ENCODE results near the gene MARCHF10.
"Not testable (repeated sequence)": the region's sequence is repeated elsewhere in the genome, so short reads cannot be mapped to it uniquely, and the experiment has no call there.

MARCHF10 gene

GRCh38 chr17:62696726-62697490, 111.2 kb downstream of the MARCHF10 start:
- DNase-seq (ENCODE audit: low spot score): no peak
- in situ Hi-C loops (cut with MboI; ENCODE audit: low sequenced_read_pairs, unreplicated experiment): loop anchor here (25.0 kb wide), 1 partner anchor 715 kb away; no protein-coding TSS in a partner anchor
- TF ChIP-seq, protein P1, sequence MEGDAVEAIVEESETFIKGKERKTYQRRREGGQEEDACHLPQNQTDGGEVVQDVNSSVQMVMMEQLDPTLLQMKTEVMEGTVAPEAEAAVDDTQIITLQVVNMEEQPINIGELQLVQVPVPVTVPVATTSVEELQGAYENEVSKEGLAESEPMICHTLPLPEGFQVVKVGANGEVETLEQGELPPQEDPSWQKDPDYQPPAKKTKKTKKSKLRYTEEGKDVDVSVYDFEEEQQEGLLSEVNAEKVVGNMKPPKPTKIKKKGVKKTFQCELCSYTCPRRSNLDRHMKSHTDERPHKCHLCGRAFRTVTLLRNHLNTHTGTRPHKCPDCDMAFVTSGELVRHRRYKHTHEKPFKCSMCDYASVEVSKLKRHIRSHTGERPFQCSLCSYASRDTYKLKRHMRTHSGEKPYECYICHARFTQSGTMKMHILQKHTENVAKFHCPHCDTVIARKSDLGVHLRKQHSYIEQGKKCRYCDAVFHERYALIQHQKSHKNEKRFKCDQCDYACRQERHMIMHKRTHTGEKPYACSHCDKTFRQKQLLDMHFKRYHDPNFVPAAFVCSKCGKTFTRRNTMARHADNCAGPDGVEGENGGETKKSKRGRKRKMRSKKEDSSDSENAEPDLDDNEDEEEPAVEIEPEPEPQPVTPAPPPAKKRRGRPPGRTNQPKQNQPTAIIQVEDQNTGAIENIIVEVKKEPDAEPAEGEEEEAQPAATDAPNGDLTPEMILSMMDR (IDR thresholded peaks at IDR 0.05; ENCODE audit: borderline replicate concordance, control extremely low read depth, extremely low read depth, insufficient read depth, missing control alignments): no peak

GRCh38 chr17:62696256-62696655, 111.9 kb downstream of the MARCHF10 start:
- DNase-seq (ENCODE audit: low spot score): no peak
- in situ Hi-C loops (cut with MboI; ENCODE audit: low sequenced_read_pairs, unreplicated experiment): loop anchor here (25.0 kb wide), 1 partner anchor 716 kb away; no protein-coding TSS in a partner anchor
- TF ChIP-seq, protein P1 (IDR thresholded peaks at IDR 0.05; ENCODE audit: borderline replicate concordance, control extremely low read depth, extremely low read depth, insufficient read depth, missing control alignments): no peak

DNA sequence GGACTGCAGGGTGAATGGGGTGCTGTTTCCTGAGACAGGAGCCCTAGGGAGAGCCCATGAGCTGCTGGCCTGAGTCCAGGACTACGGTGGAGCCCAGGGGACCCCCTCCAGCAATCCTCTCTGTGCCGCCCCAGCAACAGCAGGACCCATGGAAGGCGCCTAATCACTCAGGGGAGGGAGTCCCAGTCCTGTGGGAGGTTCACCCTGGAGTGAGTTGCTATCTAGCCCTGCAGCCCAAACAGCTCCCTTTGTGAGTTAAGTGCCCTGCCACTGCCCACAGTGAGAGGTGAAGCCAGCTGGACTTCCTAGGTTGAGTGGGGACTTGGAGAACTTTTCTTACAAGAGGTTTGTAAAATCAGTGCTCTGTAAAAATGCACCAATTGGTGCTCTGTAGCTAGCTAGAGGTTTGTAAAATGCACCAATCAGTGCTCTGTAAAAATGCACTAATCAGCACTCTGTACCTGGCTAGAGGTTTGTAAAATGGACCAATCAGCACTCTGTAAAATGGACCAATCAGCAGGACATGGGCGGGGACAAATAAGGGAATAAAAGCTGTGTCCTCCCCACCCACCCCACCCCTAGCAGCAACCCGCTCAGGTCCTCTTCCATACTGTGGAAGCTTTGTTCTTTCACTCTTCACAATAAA, 112.9 kb downstream of the MARCHF10 start:
- not testable (repeated sequence) for DNase-seq (ENCODE audit: low spot score)
- in situ Hi-C loops (cut with MboI; ENCODE audit: low sequenced_read_pairs, unreplicated experiment): loop anchor here (25.0 kb wide), 1 partner anchor 717 kb away; no protein-coding TSS in a partner anchor

- TF ChIP-seq, protein P1 (IDR thresholded peaks at IDR 0.05; ENCODE audit: borderline replicate concordance, control extremely low read depth, extremely low read depth, insufficient read depth, missing control alignments): no peak
- in situ Hi-C loops (cut with MboI; ENCODE audit: low sequenced_read_pairs, unreplicated experiment): loop anchor here (25.0 kb wide), 1 partner anchor 718 kb away; no protein-coding TSS in a partner anchor
- DNase-seq (ENCODE audit: low spot score): no peak
Measured at GRCh38 chr17:62693616-62694409, 114.3 kb downstream of the MARCHF10 start.

DNA sequence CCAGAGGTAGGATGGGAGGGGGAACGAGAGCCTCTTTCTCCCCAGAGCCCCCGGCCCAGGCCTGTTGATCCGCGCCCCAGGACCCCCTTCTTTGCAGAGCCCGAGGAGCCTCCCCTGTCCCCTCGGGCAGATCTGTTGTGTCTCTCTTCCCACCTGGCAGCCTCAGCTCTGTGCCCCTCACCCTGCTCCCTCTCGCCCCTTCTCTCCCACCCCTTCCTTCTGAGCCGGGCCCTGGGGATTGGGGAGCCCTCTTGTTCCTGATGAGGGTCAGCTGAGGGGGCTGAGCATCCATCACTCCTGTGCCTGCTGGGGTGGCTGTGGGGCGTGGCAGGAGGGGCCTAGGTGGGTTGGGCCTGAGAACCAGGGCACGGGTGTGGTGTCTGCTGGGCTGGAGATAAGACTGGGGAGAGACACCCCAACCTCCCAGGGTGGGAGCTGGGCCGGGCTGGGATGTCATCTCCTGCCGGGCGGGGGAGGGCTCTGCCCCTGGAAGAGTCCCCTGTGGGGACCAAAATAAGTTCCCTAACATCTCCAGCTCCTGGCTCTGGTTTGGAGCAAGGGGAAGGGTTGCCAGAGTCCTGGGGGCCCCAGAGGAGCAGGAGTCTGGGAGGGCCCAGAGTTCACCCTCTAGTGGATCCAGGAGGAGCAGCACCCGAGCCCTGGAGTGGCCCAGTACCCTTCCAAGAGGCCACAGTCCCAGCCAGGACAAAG, 115.2 kb downstream of the MARCHF10 start:
- DNase-seq (ENCODE audit: low spot score): no peak
- TF ChIP-seq, protein P1 (IDR thresholded peaks at IDR 0.05; ENCODE audit: borderline replicate concordance, control extremely low read depth, extremely low read depth, insufficient read depth, missing control alignments): peak; percentile 4
- in situ Hi-C loops (cut with MboI; ENCODE audit: low sequenced_read_pairs, unreplicated experiment): loop anchor here (25.0 kb wide), 1 partner anchor 719 kb away; no protein-coding TSS in a partner anchor

- TF ChIP-seq, protein P1 (IDR thresholded peaks at IDR 0.05; ENCODE audit: borderline replicate concordance, control extremely low read depth, extremely low read depth, insufficient read depth, missing control alignments): no peak
- in situ Hi-C loops (cut with MboI; ENCODE audit: low sequenced_read_pairs, unreplicated experiment): loop anchor here (25.0 kb wide), 1 partner anchor 720 kb away; no protein-coding TSS in a partner anchor
- DNase-seq (ENCODE audit: low spot score): no peak
Measured at GRCh38 chr17:62692159-62692651, 115.9 kb downstream of the MARCHF10 start.

DNA sequence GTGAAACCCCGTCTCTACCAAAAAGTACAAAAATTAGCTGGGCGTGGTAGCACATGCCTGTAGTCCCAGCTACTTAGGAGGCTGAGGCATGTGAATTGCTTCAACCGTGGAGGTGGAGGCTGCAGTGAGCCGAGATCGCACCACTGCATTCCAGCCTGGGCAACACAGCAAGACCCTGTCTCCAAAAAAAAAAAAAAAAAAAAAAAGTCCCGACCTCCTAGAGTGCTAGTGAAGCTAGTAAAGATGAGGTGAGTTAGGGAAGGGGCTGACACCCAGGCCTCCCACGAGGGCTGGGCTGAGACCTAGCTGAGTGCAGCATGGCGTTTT, 116.6 kb downstream of the MARCHF10 start:
- in situ Hi-C loops (cut with MboI; ENCODE audit: low sequenced_read_pairs, unreplicated experiment): loop anchor here (25.0 kb wide), 1 partner anchor 721 kb away; no protein-coding TSS in a partner anchor
- DNase-seq (ENCODE audit: low spot score): not testable (repeated sequence)

Data from GM13976 (cell line).